DOHH2 (cell line): ENCODE measurements around the gene PRMT3.

Source experiments
- H3F3A ChIP-seq: fragments of 200-600 bp; sonication (generic), shearing (Covaris generic); 2 replicates; pipeline ENCODE4 v1.6.0; 2016; ENCODE audit warnings: antibody characterized with exemption, mild to moderate bottlenecking; ENCODE audit not compliant: control insufficient read depth, insufficient read depth
- H3K27ac ChIP-seq: fragments of 200-600 bp; sonication (generic); 2 replicates; pipeline ENCODE4 v1.5.1; 2014; ENCODE audit warnings: low read depth, mild to moderate bottlenecking, low read length, moderate library complexity
- H3K27me3 ChIP-seq: fragments of 200-600 bp; sonication (generic); 2 replicates; pipeline ENCODE4 v1.6.1; 2014; ENCODE audit warnings: mild to moderate bottlenecking, low read length, mixed read lengths; ENCODE audit not compliant: control insufficient read depth
- H3K36me3 ChIP-seq: fragments of 200-600 bp; sonication (generic); 2 replicates; pipeline ENCODE4 v1.6.1; 2014; ENCODE audit warnings: mild to moderate bottlenecking, low read length, moderate library complexity, mixed read lengths; ENCODE audit not compliant: control insufficient read depth
- H3K4me1 ChIP-seq: fragments of 200-600 bp; sonication (generic); 2 replicates; pipeline ENCODE4 v1.6.1; 2014; ENCODE audit warnings: mild to moderate bottlenecking, low read length, mixed read lengths; ENCODE audit not compliant: control insufficient read depth
- H3K4me2 ChIP-seq: fragments of 200-600 bp; sonication (generic); 2 replicates; pipeline ENCODE4 v1.6.0; 2014; ENCODE audit warnings: mild to moderate bottlenecking, low read length, moderate library complexity
- H3K4me3 ChIP-seq: fragments of 200-600 bp; sonication (generic); 2 replicates; pipeline ENCODE4 v1.5.1; 2014; ENCODE audit warnings: mild to moderate bottlenecking, low read length, mixed read lengths
- H3K79me2 ChIP-seq: fragments of 200-600 bp; sonication (generic); 2 replicates; pipeline ENCODE4 v1.6.1; 2014; ENCODE audit warnings: mild to moderate bottlenecking, low read length, mixed read lengths; ENCODE audit not compliant: control insufficient read depth
- H3K9me2 ChIP-seq: fragments of 200-600 bp; sonication (generic); replicated peaks from 2 replicates; pipeline ENCODE4 v1.6.1; 2014; ENCODE audit warnings: mild to moderate bottlenecking, low read length, mixed read lengths; ENCODE audit not compliant: control insufficient read depth
- H3K9me3 ChIP-seq: fragments of 200-600 bp; sonication (generic); 2 replicates; pipeline ENCODE4 v1.6.1; 2014; ENCODE audit warnings: antibody characterized with exemption, low read length, mixed read lengths; ENCODE audit not compliant: control insufficient read depth, insufficient read depth
- H4K20me1 ChIP-seq: fragments of 200-600 bp; sonication (generic); 2 replicates; pipeline ENCODE4 v1.6.0; 2014; ENCODE audit warnings: low read depth, mild to moderate bottlenecking, antibody characterized with exemption, low read length, moderate library complexity; ENCODE audit not compliant: control insufficient read depth, insufficient read depth
- CTCF ChIP-seq: fragments of 200-600 bp; sonication (generic); IDR thresholded peaks from one replicate; pipeline ENCODE4 v1.5.1; 2014; ENCODE audit warnings: antibody characterized with exemption, mild to moderate bottlenecking, low read depth, low read length; ENCODE audit not compliant: poor library complexity, severe bottlenecking
- EZH2phosphoT487 ChIP-seq: fragments of 200-600 bp; sonication (generic); IDR thresholded peaks from 2 replicates; pipeline ENCODE4 v1.6.1; 2017; ENCODE audit warnings: borderline replicate concordance, mild to moderate bottlenecking, antibody characterized with exemption, low read length, moderate library complexity, mixed read lengths

The PRMT3 gene

GRCh38 chr11:20530942-20531703, 143.6 kb downstream of the PRMT3 start:
- no peaks in the 10 kb centered on the region for H4K20me1 ChIP-seq
- no peaks in the 10 kb centered on the region for H3K79me2 ChIP-seq
- no peaks in the 10 kb centered on the region for H3K36me3 ChIP-seq
- H3K4me1 ChIP-seq, result peaks cover 6% of the 10 kb centered on the region
- TF ChIP-seq EZH2phosphoT487, result no peak
- no peak overlapping the region for H3K27ac ChIP-seq
- no peaks in the 10 kb centered on the region for H3K9me2 ChIP-seq
- no peaks in the 10 kb centered on the region for H3K27me3 ChIP-seq
- H3K9me3 ChIP-seq, result no peaks in the 10 kb centered on the region
- peak overlapping the region; percentile 8; the same call in 1 of the 2 replicates for H3K4me2 ChIP-seq
- no peaks in the 10 kb centered on the region for H3F3A ChIP-seq
- no peak overlapping the region for H3K4me3 ChIP-seq

GRCh38 chr11:20535271-20535881, 147.9 kb downstream of the PRMT3 start:
- Histone ChIP-seq H3K9me2 (no peaks in the 10 kb centered on the region), H3K4me1 (peaks cover 6% of the 10 kb centered on the region), H3K4me3 (no peak overlapping the region), H3K27ac (no peak overlapping the region), H3K4me2 (no peak overlapping the region), H3K27me3 (no peaks in the 10 kb centered on the region), H3K9me3 (no peaks in the 10 kb centered on the region), H3K79me2 (no peaks in the 10 kb centered on the region), H3K36me3 (no peaks in the 10 kb centered on the region), H3F3A (no peaks in the 10 kb centered on the region), H4K20me1 (no peaks in the 10 kb centered on the region)
- no peak for TF ChIP-seq CTCF
- TF ChIP-seq EZH2phosphoT487, result no peak

- Histone ChIP-seq H4K20me1 (no peaks in the 10 kb centered on the region), H3K4me3 (no peak overlapping the region), H3K79me2 (no peaks in the 10 kb centered on the region), H3K36me3 (no peaks in the 10 kb centered on the region), H3K4me1 (no peaks in the 10 kb centered on the region), H3K4me2 (no peak overlapping the region), H3K9me2 (no peaks in the 10 kb centered on the region), H3K27ac (no peak overlapping the region), H3F3A (no peaks in the 10 kb centered on the region), H3K9me3 (no peaks in the 10 kb centered on the region), H3K27me3 (no peaks in the 10 kb centered on the region)
- TF ChIP-seq CTCF (no peak), EZH2phosphoT487 (no peak)
Measured at GRCh38 chr11:20536365-20536764, 148.8 kb downstream of the PRMT3 start.

GRCh38 chr11:20536784-20537183, 149.3 kb downstream of the PRMT3 start:
- Histone ChIP-seq H4K20me1 (no peaks in the 10 kb centered on the region), H3K27ac (no peak overlapping the region), H3K4me3 (no peak overlapping the region), H3K4me2 (no peak overlapping the region), H3K79me2 (no peaks in the 10 kb centered on the region), H3K9me3 (no peaks in the 10 kb centered on the region), H3K9me2 (no peaks in the 10 kb centered on the region), H3K27me3 (no peaks in the 10 kb centered on the region), H3K36me3 (no peaks in the 10 kb centered on the region), H3F3A (no peaks in the 10 kb centered on the region), H3K4me1 (no peaks in the 10 kb centered on the region)
- no peak for TF ChIP-seq EZH2phosphoT487
- TF ChIP-seq CTCF, result no peak
